GM18502 (cell line): ENCODE data around the gene ZFHX3.

Experiments used
- ATAC-seq: cut with Tn5 transposase; IDR thresholded peaks from one replicate; pipeline ENCODE4 v1.9.1; 2021; ENCODE audit warnings: mild to moderate bottlenecking; ENCODE audit not compliant: unreplicated experiment, poor library complexity

Gene ZFHX3

GRCh38 chr16:72890587-72890986 lies 157.3 kb downstream of the ZFHX3 start:
- no peak for ATAC-seq

GRCh38 chr16:72889616-72890582 lies 158.0 kb downstream of the ZFHX3 start:
- ATAC-seq = no peak

DNA sequence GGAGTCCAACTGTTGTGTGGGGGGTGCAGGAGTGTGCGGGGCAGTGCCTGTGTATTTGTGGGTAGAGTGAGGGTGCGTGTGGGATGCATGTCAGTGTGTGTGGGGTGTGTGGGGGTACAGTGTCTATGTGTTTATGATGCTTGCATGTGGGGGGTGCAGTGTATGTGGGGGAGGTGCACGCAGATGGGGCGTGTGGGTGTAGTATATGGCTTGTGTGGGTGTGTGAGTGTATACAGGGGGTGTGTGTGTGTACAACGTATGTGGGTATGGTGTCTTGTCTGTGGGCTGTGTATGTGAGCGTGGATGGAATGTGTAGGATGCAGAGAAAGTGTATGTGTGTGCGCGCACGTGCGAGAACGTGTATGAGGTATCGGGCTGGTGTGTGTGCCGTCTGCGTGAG lies 160.4 kb downstream of the ZFHX3 start:
- ATAC-seq = no peak

DNA sequence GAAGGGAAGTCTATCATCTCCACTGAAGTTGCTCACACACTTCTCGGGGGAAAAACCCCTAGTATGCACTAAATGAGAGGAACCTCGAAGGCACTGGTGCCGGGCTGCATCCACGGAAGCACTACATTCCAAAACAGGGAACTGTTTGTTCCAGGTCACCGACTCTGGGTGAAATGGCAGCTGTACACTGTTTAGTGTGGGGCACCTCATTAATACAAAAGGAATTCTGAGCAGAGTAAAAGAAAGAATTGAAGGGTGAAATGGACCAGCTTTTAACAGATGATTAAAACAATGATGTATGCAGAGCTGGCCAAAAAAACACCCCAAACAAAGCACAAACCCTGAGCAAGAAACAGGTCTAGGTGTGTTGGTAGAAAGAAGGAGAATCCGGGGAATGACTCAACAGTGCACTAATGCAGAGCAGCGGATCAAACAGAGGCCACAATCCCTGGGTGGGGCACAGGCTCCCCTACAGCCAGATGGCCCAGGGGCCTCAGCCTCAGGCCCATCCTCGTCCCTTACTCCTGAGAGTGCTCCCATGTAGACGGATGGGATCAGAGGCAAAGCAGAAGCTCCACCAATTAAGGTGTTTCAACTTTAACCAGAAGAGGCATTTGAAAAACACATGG lies 161.5 kb downstream of the ZFHX3 start:
- no peak for ATAC-seq

DNA sequence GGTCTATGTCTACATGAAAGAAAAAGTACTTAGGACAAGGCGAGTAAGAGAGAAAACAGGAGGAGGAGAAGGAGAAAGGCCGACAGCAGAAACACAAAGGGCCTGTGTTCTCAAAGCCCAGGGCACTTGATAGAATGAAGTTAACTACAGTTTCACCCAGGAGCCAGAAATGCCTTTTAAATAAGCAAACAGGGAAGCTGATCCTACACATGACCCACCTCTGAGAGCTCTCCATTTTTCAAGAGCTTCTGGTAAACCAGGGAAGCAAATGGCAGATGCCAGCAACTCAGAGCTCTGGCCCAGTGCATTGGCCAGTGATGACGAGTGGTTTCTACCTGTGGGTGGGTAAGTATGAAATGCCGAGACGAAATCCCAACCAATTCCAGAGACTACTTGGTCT lies 163.4 kb downstream of the ZFHX3 start:
- ATAC-seq = no peak

DNA sequence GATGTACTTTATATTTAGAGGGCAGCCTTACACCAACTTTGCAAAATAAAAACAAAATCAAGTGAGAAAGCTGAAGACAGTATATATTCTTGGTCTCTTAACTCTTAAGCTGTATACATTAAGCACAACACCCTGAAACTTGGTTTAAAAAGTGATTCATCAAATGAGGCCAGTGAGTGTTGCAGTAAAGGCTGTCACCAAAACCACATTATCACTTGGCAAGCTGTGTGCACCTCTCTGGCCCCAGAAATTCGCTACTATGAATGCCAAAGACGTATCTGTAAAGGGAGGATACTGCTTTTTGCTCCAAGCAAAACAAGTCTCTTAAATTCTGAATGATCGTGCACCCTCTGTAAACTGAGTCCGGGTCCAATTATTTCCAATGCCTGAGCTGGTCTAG lies 163.9 kb downstream of the ZFHX3 start:
- ATAC-seq = no peak

- ATAC-seq = no peak
These were observed 168.1 kb downstream of the ZFHX3 start for GRCh38 chr16:72879846-72880245.

- no peak for ATAC-seq
These were observed 169.3 kb downstream of the ZFHX3 start for GRCh38 chr16:72878301-72879269.

- ATAC-seq = no peak
These were observed 170.4 kb downstream of the ZFHX3 start for GRCh38 chr16:72877374-72878028.

DNA sequence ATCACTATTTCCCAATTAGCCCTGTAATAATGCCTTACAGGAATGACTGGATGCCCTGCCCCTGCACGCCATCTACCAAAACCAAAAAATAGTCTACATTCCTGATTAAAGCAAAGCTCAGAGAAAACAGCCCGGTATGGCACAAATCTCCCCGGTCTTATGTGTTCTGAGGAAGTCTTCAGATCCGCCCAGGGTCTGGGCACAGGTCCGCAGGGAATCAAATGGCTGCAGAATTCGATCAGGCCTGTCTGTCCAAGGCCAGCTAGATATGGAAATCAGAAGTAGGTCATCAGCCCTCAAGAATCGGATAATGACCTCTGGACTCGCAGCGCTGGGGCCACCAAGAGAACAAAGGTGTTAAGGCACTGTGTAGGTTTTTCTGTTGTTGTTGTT lies 171.0 kb downstream of the ZFHX3 start:
- no peak for ATAC-seq

DNA sequence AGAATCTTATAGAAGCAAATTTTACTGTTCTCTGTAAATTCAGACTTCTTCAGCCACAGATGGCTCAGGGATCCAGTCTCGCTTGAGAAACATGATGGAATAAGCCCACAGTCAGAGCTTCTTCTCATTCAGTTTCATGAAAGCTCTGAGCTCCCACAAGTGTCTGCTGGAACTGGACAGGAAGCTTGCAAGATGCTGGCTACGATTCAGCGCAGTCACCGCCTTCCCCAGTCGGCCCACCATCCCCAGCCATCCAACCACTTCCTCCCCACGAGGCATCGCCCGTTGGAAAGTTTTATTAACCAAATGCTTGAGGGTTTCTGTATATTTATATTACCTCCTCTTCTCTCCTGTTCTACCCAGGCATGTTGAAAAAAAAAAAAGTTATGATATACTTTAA lies 171.7 kb downstream of the ZFHX3 start:
- ATAC-seq = peak; percentile 54

- no peak for ATAC-seq
These were observed 172.5 kb downstream of the ZFHX3 start for GRCh38 chr16:72875291-72876031.

DNA sequence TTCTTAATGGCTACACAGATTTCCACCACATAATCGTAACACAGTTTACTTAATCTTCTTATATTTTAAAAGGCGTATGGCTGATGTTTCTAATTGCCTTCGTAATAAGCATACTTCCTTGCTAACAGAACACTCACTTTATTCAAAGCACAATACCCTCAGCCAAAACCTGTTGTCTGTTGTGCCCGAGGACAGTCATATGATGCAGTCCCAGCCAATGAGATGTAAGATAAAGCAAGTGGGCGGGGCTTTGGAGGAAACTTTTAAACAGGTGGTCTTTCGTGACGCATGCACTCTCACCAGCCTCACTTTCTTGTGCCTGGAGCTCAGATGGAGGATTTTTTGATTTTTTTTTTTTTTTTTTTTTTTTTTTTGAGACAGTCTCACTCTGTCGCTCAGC lies 174.1 kb downstream of the ZFHX3 start:
- no peak for ATAC-seq

GRCh38 chr16:72873044-72873443 lies 174.9 kb downstream of the ZFHX3 start:
- ATAC-seq = no peak

DNA sequence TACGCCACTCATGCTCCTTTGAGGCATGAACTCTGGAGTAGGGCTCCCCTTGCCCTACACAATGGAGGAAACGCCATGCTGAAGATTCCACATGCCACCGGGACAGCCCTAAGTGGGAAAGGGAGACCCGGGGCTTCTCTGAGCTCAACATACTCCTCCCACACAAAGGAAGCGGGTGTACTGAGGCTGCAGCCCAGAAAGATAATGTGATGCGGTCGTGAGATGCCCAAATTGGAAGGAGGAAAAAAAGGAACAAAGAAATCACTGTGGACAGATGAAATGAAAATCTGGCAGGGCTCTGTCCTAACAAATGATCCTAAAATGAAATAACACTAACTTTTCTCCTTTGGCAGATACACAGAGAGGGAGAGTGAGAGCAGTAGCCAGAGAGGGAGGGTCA lies 182.1 kb downstream of the ZFHX3 start:
- ATAC-seq = no peak

- no peak for ATAC-seq
These were observed 182.7 kb downstream of the ZFHX3 start for GRCh38 chr16:72865258-72865657.

GRCh38 chr16:72864130-72864833 lies 183.6 kb downstream of the ZFHX3 start:
- ATAC-seq = no peak

DNA sequence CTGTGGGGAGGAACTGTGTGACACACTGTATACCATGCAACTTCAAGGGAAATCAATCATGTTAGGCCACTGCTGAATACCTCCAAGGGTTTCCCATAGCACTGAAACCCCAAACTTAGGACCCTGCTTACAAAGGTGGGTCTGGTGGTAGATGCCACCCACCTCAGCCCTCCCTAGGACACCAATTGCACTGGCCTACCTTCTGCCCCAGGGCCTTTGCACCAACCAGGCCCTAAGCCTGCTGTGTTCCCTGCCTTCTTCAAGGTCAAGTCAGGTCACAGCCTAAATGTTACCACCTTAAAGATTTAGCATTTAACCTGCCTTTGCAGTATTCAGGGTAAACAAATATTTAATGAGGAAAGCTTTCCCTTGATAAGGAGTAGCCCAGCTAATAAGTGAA lies 185.8 kb downstream of the ZFHX3 start:
- no peak for ATAC-seq
